ENCODE measurements around the gene PGBD5. TPM values are rescaled to one million over a fixed set of nuclear protein-coding genes. Genes with fewer than 3 reads are reported as not detected.

Gene PGBD5
- total and polyA plus RNA-seq, 9 of the 15 experiments (the other 6 are each of a cell fraction or from before 2014, with no cell fraction given), result under 0.01 to 0.40 (median 0.10) TPM; not detected in 3

GRCh38 chr1:230341162-230341546 is 85.0 kb downstream of the PGBD5 start (continued):
- TF ChIP-seq CCNT2 (IDR thresholded peaks at IDR 0.05; ENCODE audit: borderline replicate concordance, extremely low read depth, insufficient read length, low read depth, low read length), result no peak
- TF ChIP-seq SUPT5H (IDR thresholded peaks at IDR 0.05), result no peak
- TF ChIP-seq, protein P1, sequence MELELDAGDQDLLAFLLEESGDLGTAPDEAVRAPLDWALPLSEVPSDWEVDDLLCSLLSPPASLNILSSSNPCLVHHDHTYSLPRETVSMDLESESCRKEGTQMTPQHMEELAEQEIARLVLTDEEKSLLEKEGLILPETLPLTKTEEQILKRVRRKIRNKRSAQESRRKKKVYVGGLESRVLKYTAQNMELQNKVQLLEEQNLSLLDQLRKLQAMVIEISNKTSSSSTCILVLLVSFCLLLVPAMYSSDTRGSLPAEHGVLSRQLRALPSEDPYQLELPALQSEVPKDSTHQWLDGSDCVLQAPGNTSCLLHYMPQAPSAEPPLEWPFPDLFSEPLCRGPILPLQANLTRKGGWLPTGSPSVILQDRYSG (tag; conservative IDR thresholded peaks at IDR 0.05; ENCODE audit: low read depth), result no peak
- no peak for TF ChIP-seq MYC (IDR thresholded peaks at IDR 0.05; ENCODE audit: low read depth, low read length)
- no peak for TF ChIP-seq MYC (CRISPR knock-in tag; IDR thresholded peaks at IDR 0.05; ENCODE audit: borderline replicate concordance, low read depth)

GRCh38 chr1:230340526-230341161 is 85.5 kb downstream of the PGBD5 start:
- H3K27ac ChIP-seq (ENCODE audit: extremely low read depth, low read depth, low read length), result no peak overlapping the region
- TF ChIP-seq ILF3 (IDR thresholded peaks at IDR 0.05; ENCODE audit: borderline replicate concordance) (no peak), DDX20 (tag; IDR thresholded peaks at IDR 0.05; ENCODE audit: low read depth) (no peak), ZNF644 (tag; IDR thresholded peaks at IDR 0.05; ENCODE audit: low read depth) (no peak), HCFC1 (IDR thresholded peaks at IDR 0.05; ENCODE audit: low read depth, low read length) (no peak), MCM3 (IDR thresholded peaks at IDR 0.05) (no peak), ZFPM2 (CRISPR knock-in tag; IDR thresholded peaks at IDR 0.05) (no peak), MEF2D (tag; conservative IDR thresholded peaks at IDR 0.05; ENCODE audit: low read depth) (no peak), SMC3 (conservative IDR thresholded peaks at IDR 0.05; ENCODE audit: insufficient read depth, low read depth, low read length) (no peak), FOS (IDR thresholded peaks at IDR 0.05; ENCODE audit: extremely low read depth, insufficient read length) (no peak), RBM17 (IDR thresholded peaks at IDR 0.05; ENCODE audit: borderline replicate concordance, low read depth, low read length) (no peak), MTA1 (IDR thresholded peaks at IDR 0.05; ENCODE audit: borderline replicate concordance) (no peak)
- TF ChIP-seq, protein P2, sequence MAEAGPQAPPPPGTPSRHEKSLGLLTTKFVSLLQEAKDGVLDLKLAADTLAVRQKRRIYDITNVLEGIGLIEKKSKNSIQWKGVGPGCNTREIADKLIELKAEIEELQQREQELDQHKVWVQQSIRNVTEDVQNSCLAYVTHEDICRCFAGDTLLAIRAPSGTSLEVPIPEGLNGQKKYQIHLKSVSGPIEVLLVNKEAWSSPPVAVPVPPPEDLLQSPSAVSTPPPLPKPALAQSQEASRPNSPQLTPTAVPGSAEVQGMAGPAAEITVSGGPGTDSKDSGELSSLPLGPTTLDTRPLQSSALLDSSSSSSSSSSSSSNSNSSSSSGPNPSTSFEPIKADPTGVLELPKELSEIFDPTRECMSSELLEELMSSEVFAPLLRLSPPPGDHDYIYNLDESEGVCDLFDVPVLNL (CRISPR knock-in tag; IDR thresholded peaks at IDR 0.05; ENCODE audit: low read depth), result no peak
- TF ChIP-seq, protein P3, sequence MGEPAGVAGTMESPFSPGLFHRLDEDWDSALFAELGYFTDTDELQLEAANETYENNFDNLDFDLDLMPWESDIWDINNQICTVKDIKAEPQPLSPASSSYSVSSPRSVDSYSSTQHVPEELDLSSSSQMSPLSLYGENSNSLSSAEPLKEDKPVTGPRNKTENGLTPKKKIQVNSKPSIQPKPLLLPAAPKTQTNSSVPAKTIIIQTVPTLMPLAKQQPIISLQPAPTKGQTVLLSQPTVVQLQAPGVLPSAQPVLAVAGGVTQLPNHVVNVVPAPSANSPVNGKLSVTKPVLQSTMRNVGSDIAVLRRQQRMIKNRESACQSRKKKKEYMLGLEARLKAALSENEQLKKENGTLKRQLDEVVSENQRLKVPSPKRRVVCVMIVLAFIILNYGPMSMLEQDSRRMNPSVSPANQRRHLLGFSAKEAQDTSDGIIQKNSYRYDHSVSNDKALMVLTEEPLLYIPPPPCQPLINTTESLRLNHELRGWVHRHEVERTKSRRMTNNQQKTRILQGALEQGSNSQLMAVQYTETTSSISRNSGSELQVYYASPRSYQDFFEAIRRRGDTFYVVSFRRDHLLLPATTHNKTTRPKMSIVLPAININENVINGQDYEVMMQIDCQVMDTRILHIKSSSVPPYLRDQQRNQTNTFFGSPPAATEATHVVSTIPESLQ (CRISPR knock-in tag; IDR thresholded peaks at IDR 0.05), result no peak
- no peak overlapping the region for H3K9ac ChIP-seq (ENCODE audit: insufficient read depth in 1 of 2, low read depth in 2 of 2, low read length in 2 of 2)
- ChIA-PET CTCF (ENCODE audit: low intra/inter-chr PET ratio) (no interaction called here), POLR2A (interaction anchor here (1.0 kb wide), 1 partner anchor 35 kb away, joined by 4 read pairs; no protein-coding TSS in a partner anchor)
- no peaks in the 10 kb centered on the region for H3K4me1 ChIP-seq (replicated peaks in 1 of 2; ENCODE audit: control insufficient read depth in 2 of 2, insufficient read depth in 2 of 2, low read length in 2 of 2)
- no peak overlapping the region for H3K4me3 ChIP-seq
- 3% methylated on average over 7 of the region's 7 CpGs for WGBS (ENCODE audit: insufficient coverage, low coverage, missing lambda C conversion rate)
- no peaks in the 10 kb centered on the region for H4K20me1 ChIP-seq (replicated peaks; ENCODE audit: control insufficient read depth, insufficient read depth, low read length)
- FAIRE-seq (no peak), DNase-seq (ENCODE audit: extremely low read depth in 1 of 4, low spot score in 3 of 4) (no peak), ATAC-seq (no peak)
- H3K36me3 ChIP-seq (ENCODE audit: control insufficient read depth, insufficient read depth, low read length), result no peaks in the 10 kb centered on the region
- H3K27me3 ChIP-seq (ENCODE audit: control insufficient read depth in 2 of 2, insufficient read depth in 2 of 2, low read length in 2 of 2), result peaks cover 47 to 66% of the 10 kb centered on the region in 2 experiments
- no peak overlapping the region for H2AFZ ChIP-seq (ENCODE audit: low read depth, low read length)
- intact Hi-C loops (cut with micrococcal nuclease), result loop anchor here (10.0 kb wide), 1 partner anchor 434 kb away; no protein-coding TSS in a partner anchor
- no peak overlapping the region for H3K4me2 ChIP-seq (ENCODE audit: insufficient read depth, low read length)
- no TSS peak for BruUV-seq (replicated peaks)
- no peaks in the 10 kb centered on the region for H3K79me2 ChIP-seq (ENCODE audit: control insufficient read depth, insufficient read depth, low read length)
- in situ Hi-C loops (cut with MboI), result no loop called here
- no peaks in the 10 kb centered on the region; the same call in 1 of the 2 replicates for H3K9me3 ChIP-seq (replicated peaks; ENCODE audit: control insufficient read depth, insufficient read depth, low read depth, low read length)
- H3K9me1 ChIP-seq (ENCODE audit: control insufficient read depth, insufficient read depth, low read length), result no peaks in the 10 kb centered on the region

Data from K562 (cell line).